ENCODE measurements around the gene C15orf39.
A peak's percentile ranks its signal among the peaks of the same experiment; 100 is the strongest.

C15orf39 gene

GRCh38 chr15:75195766-75196241 is 5.9 kb upstream of the C15orf39 start (continued):
- TF ChIP-seq ZNF624 (tag by site-specific recombination; IDR thresholded peaks at IDR 0.05) (no peak), ZNF629 (tag by site-specific recombination; IDR thresholded peaks at IDR 0.05) (no peak), REPIN1 (tag by site-specific recombination; IDR thresholded peaks at IDR 0.05; ENCODE audit: low read depth) (no peak), ZNF426 (tag by site-specific recombination; IDR thresholded peaks at IDR 0.05) (no peak), ZNF112 (tag by site-specific recombination; IDR thresholded peaks at IDR 0.05) (no peak), ZFP3 (tag by site-specific recombination; IDR thresholded peaks at IDR 0.05; ENCODE audit: low read depth) (no peak), ZNF391 (tag by site-specific recombination; IDR thresholded peaks at IDR 0.05; ENCODE audit: borderline replicate concordance, low read depth) (no peak), ZNF692 (tag by site-specific recombination; IDR thresholded peaks at IDR 0.05) (no peak), ZNF704 (tag by site-specific recombination; IDR thresholded peaks at IDR 0.05) (no peak), ZNF558 (tag by site-specific recombination; IDR thresholded peaks at IDR 0.05) (no peak), ZFHX2 (tag by site-specific recombination; conservative IDR thresholded peaks at IDR 0.05) (no peak), ZNF169 (tag by site-specific recombination; IDR thresholded peaks at IDR 0.05) (no peak), ZSCAN4 (tag by site-specific recombination; IDR thresholded peaks at IDR 0.05) (no peak), ZNF26 (tag by site-specific recombination; IDR thresholded peaks at IDR 0.05) (no peak), ZNF121 (tag by site-specific recombination; IDR thresholded peaks at IDR 0.05) (no peak), ZNF398 (tag by site-specific recombination; IDR thresholded peaks at IDR 0.05) (peak; percentile 67; the same call in 1 of the 2 replicates), ZXDB (tag by site-specific recombination; IDR thresholded peaks at IDR 0.05) (no peak), ZNF571 (tag by site-specific recombination; IDR thresholded peaks at IDR 0.05) (no peak), ZBTB7A (tag by site-specific recombination; IDR thresholded peaks at IDR 0.05; ENCODE audit: low read depth) (no peak), HOXD13 (CRISPR knock-in tag; IDR thresholded peaks at IDR 0.05; ENCODE audit: borderline replicate concordance) (no peak), GLIS2 (tag by site-specific recombination; IDR thresholded peaks at IDR 0.05) (no peak), HIC1 (tag by site-specific recombination; IDR thresholded peaks at IDR 0.05) (no peak), ZNF248 (tag by site-specific recombination; IDR thresholded peaks at IDR 0.05) (no peak), ZNF202 (tag by site-specific recombination; IDR thresholded peaks at IDR 0.05; ENCODE audit: borderline replicate concordance) (no peak), ZNF148 (tag by site-specific recombination; IDR thresholded peaks at IDR 0.05; ENCODE audit: borderline replicate concordance) (no peak), WT1 (tag by site-specific recombination; IDR thresholded peaks at IDR 0.05) (no peak), EGR2 (tag by site-specific recombination; IDR thresholded peaks at IDR 0.05; ENCODE audit: low read depth) (peak; percentile 39; the same call in 1 of the 2 replicates), MZF1 (tag by site-specific recombination; IDR thresholded peaks at IDR 0.05; ENCODE audit: borderline replicate concordance) (no peak)

Measured in HEK293 (cell line).